Neural cell (in vitro differentiated cells): ENCODE data around the gene ATP23.

Source experiments
- EP300 ChIP-seq: fragments of 450-650 bp; conservative IDR thresholded peaks from 2 replicates; pipeline ENCODE4 v1.6.1; 2014; ENCODE audit warnings: antibody characterized with exemption, mild to moderate bottlenecking, moderate library complexity; ENCODE audit not compliant: poor library complexity, severe bottlenecking
- EZH2 ChIP-seq: fragments of 200-600, 300-800 bp; shearing (Covaris generic), sonication (generic); IDR thresholded peaks from 2 replicates; pipeline ENCODE4 v1.6.1; 2014; ENCODE audit warnings: antibody characterized with exemption, low read length, borderline replicate concordance, mild to moderate bottlenecking; ENCODE audit not compliant: insufficient read depth, poor library complexity, severe bottlenecking
- MXI1 ChIP-seq: fragments of 450-650 bp; conservative IDR thresholded peaks from 2 replicates; pipeline ENCODE4 v1.6.1; 2014; ENCODE audit warnings: antibody characterized with exemption, mild to moderate bottlenecking; ENCODE audit not compliant: poor library complexity, severe bottlenecking
- RAD21 ChIP-seq: fragments of 450-650 bp; conservative IDR thresholded peaks from 2 replicates; pipeline ENCODE4 v1.6.1; 2014; ENCODE audit warnings: antibody characterized with exemption, mild to moderate bottlenecking, moderate library complexity
- TF ChIP-seq, protein P1 (sequence below): fragments of 450-650 bp; IDR thresholded peaks from 2 replicates; pipeline ENCODE4 v1.5.1; 2014; ENCODE audit warnings: antibody characterized with exemption, mild to moderate bottlenecking, moderate library complexity; ENCODE audit not compliant: poor library complexity, severe bottlenecking

- TF ChIP-seq, protein P1, sequence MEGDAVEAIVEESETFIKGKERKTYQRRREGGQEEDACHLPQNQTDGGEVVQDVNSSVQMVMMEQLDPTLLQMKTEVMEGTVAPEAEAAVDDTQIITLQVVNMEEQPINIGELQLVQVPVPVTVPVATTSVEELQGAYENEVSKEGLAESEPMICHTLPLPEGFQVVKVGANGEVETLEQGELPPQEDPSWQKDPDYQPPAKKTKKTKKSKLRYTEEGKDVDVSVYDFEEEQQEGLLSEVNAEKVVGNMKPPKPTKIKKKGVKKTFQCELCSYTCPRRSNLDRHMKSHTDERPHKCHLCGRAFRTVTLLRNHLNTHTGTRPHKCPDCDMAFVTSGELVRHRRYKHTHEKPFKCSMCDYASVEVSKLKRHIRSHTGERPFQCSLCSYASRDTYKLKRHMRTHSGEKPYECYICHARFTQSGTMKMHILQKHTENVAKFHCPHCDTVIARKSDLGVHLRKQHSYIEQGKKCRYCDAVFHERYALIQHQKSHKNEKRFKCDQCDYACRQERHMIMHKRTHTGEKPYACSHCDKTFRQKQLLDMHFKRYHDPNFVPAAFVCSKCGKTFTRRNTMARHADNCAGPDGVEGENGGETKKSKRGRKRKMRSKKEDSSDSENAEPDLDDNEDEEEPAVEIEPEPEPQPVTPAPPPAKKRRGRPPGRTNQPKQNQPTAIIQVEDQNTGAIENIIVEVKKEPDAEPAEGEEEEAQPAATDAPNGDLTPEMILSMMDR = no peak
- TF ChIP-seq EZH2 = no peak
- no peak for TF ChIP-seq MXI1
- TF ChIP-seq RAD21 = no peak
- no peak for TF ChIP-seq EP300
Observed at GRCh38 chr12:57906821-57907220, 34.5 kb upstream of the ATP23 start.
